Natural killer cell (primary cell): ENCODE results near the gene GPRIN3. TPM values are rescaled to one million over a fixed set of nuclear protein-coding genes. Genes with fewer than 3 reads are reported as not detected.

Experiments used
- ATAC-seq, 3 donors: fragments of 150-1000 bp in 2 of 3; fragments of 200-7000 bp in 1 of 3; cut with Tn5 transposase; 1 replicate in 1 of 3; 2 replicates in 2 of 3; pipeline ENCODE4 v1.10.0; 2021; ENCODE audit warnings: mild to moderate bottlenecking in 2 of 3, moderate library complexity in 2 of 3
- DNase-seq, 2 donors: peaks; one replicate each; pipeline versions ENCODE4 v3.0.0 to v3.0.0-alpha.2; 2013 to 2021; ENCODE audit warnings: mixed read lengths in 1 of 2
- H3K27ac ChIP-seq: one replicate; pipeline ENCODE4 v1.5.1; 2013; ENCODE audit warnings: mild to moderate bottlenecking, low read length
- H3K27me3 ChIP-seq: one replicate; pipeline ENCODE4 v1.6.1; 2013; ENCODE audit warnings: low read length; ENCODE audit not compliant: control insufficient read depth, insufficient read depth
- H3K36me3 ChIP-seq: one replicate; pipeline ENCODE4 v1.6.1; 2013; ENCODE audit warnings: low read length; ENCODE audit not compliant: control insufficient read depth, insufficient read depth
- H3K4me1 ChIP-seq: one replicate; pipeline ENCODE4 v1.6.1; 2013; ENCODE audit warnings: low read length; ENCODE audit not compliant: control insufficient read depth, insufficient read depth
- H3K4me3 ChIP-seq: one replicate; pipeline ENCODE4 v1.5.1; 2013; ENCODE audit warnings: low read length
- H3K9me3 ChIP-seq: one replicate; pipeline ENCODE4 v1.6.1; 2013; ENCODE audit warnings: low read length; ENCODE audit not compliant: control insufficient read depth, insufficient read depth
- H3K27ac Mint-ChIP-seq, 2 donors: one replicate each; pipeline ENCODE4 v1.8.0; 2022; ENCODE audit warnings: mild to moderate bottlenecking in 2 of 2, mixed read lengths in 2 of 2, moderate library complexity in 1 of 2
- H3K27me3 Mint-ChIP-seq, 2 donors: one replicate each; pipeline ENCODE4 v1.8.0; 2022; ENCODE audit warnings: low read depth in 2 of 2, mixed read lengths in 2 of 2
- H3K36me3 Mint-ChIP-seq: one replicate; pipeline ENCODE4 v1.8.0; 2022; ENCODE audit warnings: mixed read lengths
- H3K4me1 Mint-ChIP-seq, 2 donors: one replicate each; pipeline ENCODE4 v1.8.0; 2022; ENCODE audit warnings: mixed read lengths in 2 of 2
- H3K4me3 Mint-ChIP-seq: one replicate; pipeline ENCODE4 v1.8.0; 2022; ENCODE audit warnings: mild to moderate bottlenecking, moderate library complexity, mixed read lengths
- H3K9me3 Mint-ChIP-seq, 2 donors: one replicate each; pipeline ENCODE4 v1.8.0; 2022; ENCODE audit warnings: mixed read lengths in 2 of 2
- WGBS: methylation state at CpG from one replicate; pipeline ENCODE4 v1.1.7; 2013; ENCODE audit warnings: missing lambda C conversion rate; ENCODE audit not compliant: insufficient coverage; 5-methylcytosine and 5-hydroxymethylcytosine counted together
- intact Hi-C: fragments of 100-400 bp; cut with micrococcal nuclease; formaldehyde crosslinking; loops from one replicate; pipeline ENCODE4 v1.14.2; 2022
- total RNA-seq, 4 donors: library from RNA; stranded (reverse); fragments of 120-200 nt in 1 of 4; gene quantifications; one replicate each; pipeline versions ENCODE4 v1.2.3 to v1.2.4, GENCODE V29; 2013 to 2022
- TF ChIP-seq, protein P1 (sequence below): fragments of 200-600 bp; IDR thresholded peaks from one replicate; pipeline ENCODE4 v1.8.0; 2022; ENCODE audit warnings: antibody characterized with exemption

The GPRIN3 gene
- total RNA-seq, 3 donors from 2014 or later (not counting 1 experiment from before 2014, with no cell fraction given): 48.3 to 50.7 (median 48.5) TPM

DNA sequence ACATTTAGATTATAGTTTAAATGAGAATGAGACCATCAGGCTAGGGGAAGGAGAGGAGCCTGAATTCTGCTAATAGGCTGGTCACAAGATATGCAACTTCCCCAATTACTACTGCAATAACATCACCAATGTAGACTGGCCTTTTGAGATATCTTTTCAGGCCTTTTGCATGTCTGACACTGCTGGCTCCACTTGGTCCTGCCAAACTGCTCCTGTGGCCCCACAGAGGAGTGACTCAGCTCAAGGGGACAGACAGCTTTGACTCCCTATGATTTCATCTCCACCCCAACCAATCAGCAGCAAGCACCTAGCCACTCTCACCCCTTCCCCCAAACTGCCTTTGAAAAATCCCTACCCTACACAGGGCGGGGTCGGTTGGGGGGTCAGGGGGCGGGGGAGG lies 22.8 kb downstream of the GPRIN3 start:
- no CpG with 5 or more reads among the region's 3 CpGs for WGBS
- peaks cover 48% of the 10 kb centered on the region for H3K4me1 ChIP-seq
- Mint-ChIP-seq H3K36me3 (no peaks in the 10 kb centered on the region), H3K4me3 (peak overlapping the region; percentile 37), H3K4me1 (peaks cover 71 to 75% of the 10 kb centered on the region in 2 donors), H3K9me3 (no peaks in the 10 kb centered on the region), H3K27me3 (no peaks in the 10 kb centered on the region), H3K27ac (no peak overlapping the region)
- H3K9me3 ChIP-seq: no peaks in the 10 kb centered on the region
- peak overlapping the region; percentile 88 for H3K27ac ChIP-seq
- no peaks in the 10 kb centered on the region for H3K27me3 ChIP-seq
- ATAC-seq (peak; percentile 7 to 44 (median 18)), DNase-seq (peak in 1 of 2 donors; percentile 46)
- H3K4me3 ChIP-seq: no peak overlapping the region
- no peaks in the 10 kb centered on the region for H3K36me3 ChIP-seq
- TF ChIP-seq, protein P1, sequence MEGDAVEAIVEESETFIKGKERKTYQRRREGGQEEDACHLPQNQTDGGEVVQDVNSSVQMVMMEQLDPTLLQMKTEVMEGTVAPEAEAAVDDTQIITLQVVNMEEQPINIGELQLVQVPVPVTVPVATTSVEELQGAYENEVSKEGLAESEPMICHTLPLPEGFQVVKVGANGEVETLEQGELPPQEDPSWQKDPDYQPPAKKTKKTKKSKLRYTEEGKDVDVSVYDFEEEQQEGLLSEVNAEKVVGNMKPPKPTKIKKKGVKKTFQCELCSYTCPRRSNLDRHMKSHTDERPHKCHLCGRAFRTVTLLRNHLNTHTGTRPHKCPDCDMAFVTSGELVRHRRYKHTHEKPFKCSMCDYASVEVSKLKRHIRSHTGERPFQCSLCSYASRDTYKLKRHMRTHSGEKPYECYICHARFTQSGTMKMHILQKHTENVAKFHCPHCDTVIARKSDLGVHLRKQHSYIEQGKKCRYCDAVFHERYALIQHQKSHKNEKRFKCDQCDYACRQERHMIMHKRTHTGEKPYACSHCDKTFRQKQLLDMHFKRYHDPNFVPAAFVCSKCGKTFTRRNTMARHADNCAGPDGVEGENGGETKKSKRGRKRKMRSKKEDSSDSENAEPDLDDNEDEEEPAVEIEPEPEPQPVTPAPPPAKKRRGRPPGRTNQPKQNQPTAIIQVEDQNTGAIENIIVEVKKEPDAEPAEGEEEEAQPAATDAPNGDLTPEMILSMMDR: no peak
- intact Hi-C loops: loop anchor here (2.0 kb wide), 1 partner anchor 14 kb away; no protein-coding TSS in a partner anchor

DNA sequence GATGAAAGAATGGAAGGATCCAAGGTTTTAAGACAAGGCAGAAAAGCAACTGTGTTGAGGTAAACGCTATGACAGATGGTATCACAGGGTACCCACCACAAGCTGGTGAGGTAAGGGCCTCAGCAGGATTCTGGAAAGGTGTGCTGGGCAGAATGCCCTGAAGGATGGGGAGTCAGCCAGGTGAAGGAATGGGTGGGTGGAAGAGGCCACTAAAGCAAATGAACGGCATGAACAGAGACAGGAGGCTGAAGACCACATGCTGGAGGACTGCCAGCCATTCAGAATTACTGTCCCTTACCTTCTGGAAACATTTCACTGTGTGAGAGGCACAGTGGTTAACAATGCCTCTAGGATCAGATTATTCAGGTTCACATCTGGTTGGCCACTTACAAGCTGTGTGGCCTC lies 23.6 kb downstream of the GPRIN3 start:
- Histone ChIP-seq H3K4me1 (peaks cover 49% of the 10 kb centered on the region), H3K4me3 (peak overlapping the region; percentile 12), H3K27ac (peak overlapping the region; percentile 88), H3K36me3 (no peaks in the 10 kb centered on the region), H3K27me3 (no peaks in the 10 kb centered on the region), H3K9me3 (no peaks in the 10 kb centered on the region)
- intact Hi-C loops: loop anchor here (2.0 kb wide), 1 partner anchor 15 kb away; no protein-coding TSS in a partner anchor
- Mint-ChIP-seq H3K4me1 (peaks cover 62 to 66% of the 10 kb centered on the region in 2 donors), H3K27me3 (no peaks in the 10 kb centered on the region), H3K27ac (no peak overlapping the region), H3K36me3 (no peaks in the 10 kb centered on the region), H3K9me3 (no peaks in the 10 kb centered on the region), H3K4me3 (peak overlapping the region; percentile 71)
- TF ChIP-seq, protein P1: no peak
- peak in 2 of 3 donors; percentile 9 to 19 for ATAC-seq
- peak in 1 of 2 donors; percentile 54 for DNase-seq
- 41% methylated on average over 2 of the region's 2 CpGs for WGBS

DNA sequence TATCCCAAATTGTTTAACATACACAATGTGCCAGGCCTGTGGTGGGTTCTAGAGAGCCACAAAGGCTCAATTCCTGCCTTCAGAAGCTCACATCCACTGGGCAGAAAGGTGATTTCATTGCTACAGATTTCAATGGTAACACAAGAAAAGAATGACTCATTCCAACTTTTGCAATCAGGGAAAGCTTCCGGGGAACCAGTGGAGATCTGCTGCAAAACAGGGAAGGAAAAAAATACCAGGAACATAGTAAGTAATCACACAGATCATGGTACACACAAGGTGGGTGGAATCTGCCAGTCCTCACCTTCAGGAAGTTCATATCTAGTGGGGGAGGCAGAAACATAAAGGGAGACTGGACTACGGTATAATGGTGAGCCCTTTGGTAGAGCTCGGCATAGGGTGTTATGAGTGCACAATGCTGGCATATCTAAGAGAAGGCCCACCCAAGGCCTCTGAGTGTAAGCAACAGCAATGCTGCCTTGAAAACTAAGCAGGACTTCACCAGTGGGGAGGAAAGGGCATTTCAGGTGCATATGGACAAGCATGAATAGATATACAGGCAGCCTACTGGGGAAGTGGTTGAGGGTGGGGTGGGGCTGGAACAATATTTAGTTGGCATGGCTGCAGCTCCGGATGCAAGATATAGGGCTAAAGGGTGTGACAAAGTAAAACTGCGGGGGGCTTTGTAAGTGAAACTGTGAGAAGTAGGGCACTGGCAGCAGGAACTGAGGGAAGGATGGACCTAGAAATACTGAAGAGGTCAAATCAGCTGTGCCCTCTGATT lies 24.2 kb downstream of the GPRIN3 start:
- TF ChIP-seq, protein P1: no peak
- H3K27me3 ChIP-seq: no peaks in the 10 kb centered on the region
- intact Hi-C loops: loop anchor here (1.0 to 2.0 kb wide), 2 partner anchors 11 to 15 kb away; no protein-coding TSS in a partner anchor
- 56% methylated on average over 5 of the region's 5 CpGs for WGBS
- H3K9me3 ChIP-seq: no peaks in the 10 kb centered on the region
- peaks cover 49% of the 10 kb centered on the region for H3K4me1 ChIP-seq
- DNase-seq: peak in 1 of 2 donors; percentile 78
- Mint-ChIP-seq H3K36me3 (no peaks in the 10 kb centered on the region), H3K27me3 (no peaks in the 10 kb centered on the region), H3K4me3 (peak overlapping the region; percentile 71), H3K27ac (no peak overlapping the region), H3K4me1 (peaks cover 56 to 60% of the 10 kb centered on the region in 2 donors), H3K9me3 (no peaks in the 10 kb centered on the region)
- peak overlapping the region; percentile 88 for H3K27ac ChIP-seq
- no peaks in the 10 kb centered on the region for H3K36me3 ChIP-seq
- peak; percentile 65 to 86 (median 84) for ATAC-seq
- H3K4me3 ChIP-seq: peak overlapping the region; percentile 12
